ENCODE data around the gene PTGFRN. TPM values are rescaled to one million over a fixed set of nuclear protein-coding genes. Genes with fewer than 3 reads are reported as not detected.
"Not testable (repeated sequence)": the region's sequence is repeated elsewhere in the genome, so short reads cannot be mapped to it uniquely, and the experiment has no call there.

The PTGFRN gene
- total RNA-seq, 1 experiment from 2014 or later = 35.9 TPM

DNA sequence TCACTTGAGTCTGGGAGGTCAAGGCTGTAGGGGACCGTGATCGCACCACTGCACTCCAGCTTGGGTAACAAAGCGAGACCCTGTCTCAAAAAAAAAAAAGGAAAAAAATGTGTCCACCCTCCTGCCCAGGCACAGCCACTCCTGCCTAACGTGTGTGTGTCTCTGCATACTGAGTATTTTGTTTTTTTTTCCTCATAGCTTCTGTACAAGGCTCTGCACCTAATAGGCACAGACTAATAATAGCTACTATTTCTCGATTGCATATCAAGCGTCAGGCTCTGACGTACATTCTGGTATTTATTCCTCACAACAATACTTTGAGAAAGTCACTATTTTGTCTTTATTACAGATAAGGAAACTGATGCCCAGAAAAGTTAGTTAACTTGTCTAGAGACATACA lies 5.0 kb downstream of the PTGFRN start:
- DNase-seq (ENCODE audit: extremely low read depth, low read depth) = no peak

DNA sequence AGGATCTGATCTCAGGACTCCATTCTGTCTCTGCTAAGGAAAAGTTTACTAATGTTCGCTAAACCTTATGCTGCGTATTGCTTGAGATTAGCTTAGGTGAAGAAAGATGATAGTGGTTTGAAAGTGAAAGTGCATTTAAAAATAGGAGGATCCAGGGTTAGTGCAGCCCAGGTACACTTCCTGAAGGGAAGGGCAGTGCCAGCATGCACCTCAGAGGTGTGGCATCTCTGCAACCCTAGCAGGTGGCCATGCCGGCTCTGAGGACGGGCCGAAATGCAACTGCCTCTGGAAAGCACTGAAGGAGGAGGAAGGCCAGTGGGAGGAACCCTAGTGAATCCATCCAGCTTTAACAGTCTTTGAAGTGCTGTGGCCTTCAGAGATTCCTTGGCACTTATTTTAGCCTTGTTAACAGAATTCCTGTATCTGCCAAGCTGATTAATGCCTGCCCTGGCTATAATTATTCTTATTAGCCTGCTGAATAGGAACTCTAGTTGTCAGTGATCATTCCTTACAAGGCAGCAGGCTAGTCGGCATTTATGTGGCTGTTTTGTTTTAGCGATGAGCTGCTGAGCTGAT lies 5.5 kb downstream of the PTGFRN start:
- no peak for DNase-seq (ENCODE audit: extremely low read depth, low read depth)

DNA sequence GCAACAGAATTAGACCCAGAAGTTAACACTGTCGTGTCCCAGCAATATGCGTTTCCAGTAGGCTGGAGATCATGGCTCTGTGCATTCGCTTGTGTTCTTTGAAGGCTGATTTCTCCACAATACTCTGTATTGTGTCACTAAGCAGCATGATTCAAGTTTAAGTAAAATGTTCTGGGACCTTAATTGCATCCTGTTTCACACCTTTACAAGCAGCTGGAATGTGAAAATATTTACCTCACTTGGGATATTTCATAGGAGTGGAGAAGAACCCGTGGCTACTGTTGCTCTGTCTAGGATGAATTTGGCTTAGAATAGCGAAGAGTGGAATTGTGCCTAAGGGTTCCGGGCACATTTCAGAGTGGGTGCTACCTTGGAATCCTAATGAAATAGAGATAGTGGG lies 6.3 kb downstream of the PTGFRN start:
- DNase-seq (ENCODE audit: extremely low read depth, low read depth) = no peak

DNA sequence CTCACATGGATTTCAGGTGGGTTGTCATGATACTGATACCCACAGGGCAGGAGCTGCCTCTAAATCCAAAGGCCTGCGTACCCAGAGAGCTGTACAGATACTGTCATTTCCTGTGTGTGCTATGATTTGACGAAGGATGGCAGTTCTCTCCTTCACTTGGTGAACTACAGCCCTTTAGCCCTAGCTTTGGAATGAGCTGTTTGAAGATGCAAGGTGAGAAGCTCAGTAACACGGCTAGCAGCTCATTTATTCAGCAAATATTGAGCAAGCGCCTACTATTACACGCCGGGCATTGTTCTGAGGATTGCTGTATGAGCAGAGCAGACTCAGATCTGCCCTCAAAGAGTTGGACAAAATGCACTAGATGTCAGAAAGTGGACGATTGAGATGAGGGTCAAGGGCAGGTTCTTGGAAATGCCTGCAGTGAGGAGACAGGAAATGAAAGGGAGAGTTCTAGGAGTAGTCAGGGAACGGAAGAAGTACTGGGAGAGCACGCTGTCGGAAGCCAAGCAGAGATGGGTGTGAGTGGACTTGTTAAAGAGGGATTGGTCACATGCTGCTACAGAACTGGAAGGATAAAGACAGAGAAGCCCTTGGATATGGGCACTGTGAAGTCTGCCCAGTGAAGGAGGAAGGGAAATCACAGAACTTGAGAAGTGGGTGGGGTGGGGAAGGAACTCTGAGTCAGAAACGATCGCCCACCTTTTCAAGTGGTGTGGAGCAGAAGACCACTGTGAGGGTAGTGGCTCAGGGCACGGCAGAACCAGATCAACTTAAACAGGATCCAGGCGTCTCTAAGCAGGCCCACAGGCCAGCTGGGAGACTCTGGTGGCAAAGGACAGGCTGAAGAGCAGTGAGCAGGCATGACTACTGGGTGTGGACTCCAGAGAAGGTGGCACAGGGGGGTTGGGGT lies 7.1 kb downstream of the PTGFRN start:
- DNase-seq (ENCODE audit: extremely low read depth, low read depth) = no peak

DNA sequence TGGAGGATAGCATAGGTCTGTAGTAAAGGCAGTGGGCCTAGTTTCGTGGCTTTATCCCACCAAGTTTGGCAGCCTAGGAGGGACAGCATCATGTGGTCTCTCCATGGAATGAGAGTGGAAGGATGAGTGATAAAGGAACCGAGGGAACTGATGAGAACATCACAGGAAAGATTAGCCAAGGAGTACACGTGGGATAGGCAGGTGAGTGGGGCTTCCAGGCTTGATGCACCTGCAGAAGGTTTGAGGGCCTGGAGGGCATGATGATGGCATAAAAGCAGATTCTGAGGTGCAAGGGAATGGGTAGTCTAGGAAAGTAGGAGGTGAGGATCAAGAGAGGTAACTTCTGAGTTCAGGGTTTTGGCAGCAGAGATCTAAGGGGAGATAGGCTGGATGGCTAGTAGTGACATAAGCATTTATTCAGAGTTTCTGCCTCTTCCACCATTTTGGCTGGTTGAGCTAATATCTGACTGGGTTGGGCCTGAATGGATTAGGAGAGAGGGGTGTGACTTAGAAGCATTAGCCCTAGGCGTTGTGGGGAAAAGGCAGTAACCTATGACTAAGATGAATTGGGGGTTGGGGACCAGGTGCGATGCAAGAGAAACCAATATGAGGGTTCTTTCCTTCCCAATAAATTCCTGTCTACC lies 9.1 kb downstream of the PTGFRN start:
- DNase-seq (ENCODE audit: extremely low read depth, low read depth) = no peak

DNA sequence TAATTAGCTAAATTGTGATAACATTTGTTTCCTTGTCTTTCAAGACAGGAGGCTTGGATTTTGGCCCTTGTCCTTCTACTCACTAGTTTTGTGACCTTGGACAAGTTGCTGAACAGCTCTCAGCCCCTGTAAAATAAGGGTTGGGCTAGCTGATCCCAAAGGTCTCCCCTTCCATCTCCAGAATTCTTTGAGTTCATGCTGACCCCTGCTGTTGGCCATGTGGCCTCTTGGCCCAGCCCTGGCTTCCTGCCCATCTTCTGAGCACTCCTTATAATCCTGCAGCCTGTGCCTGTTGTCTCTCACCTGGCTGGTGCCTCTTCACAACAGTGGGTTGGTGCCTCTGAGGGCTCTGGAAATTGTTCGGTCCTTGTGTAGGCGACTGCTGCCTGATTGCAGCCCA lies 10.1 kb downstream of the PTGFRN start:
- no peak for DNase-seq (ENCODE audit: extremely low read depth, low read depth)

DNA sequence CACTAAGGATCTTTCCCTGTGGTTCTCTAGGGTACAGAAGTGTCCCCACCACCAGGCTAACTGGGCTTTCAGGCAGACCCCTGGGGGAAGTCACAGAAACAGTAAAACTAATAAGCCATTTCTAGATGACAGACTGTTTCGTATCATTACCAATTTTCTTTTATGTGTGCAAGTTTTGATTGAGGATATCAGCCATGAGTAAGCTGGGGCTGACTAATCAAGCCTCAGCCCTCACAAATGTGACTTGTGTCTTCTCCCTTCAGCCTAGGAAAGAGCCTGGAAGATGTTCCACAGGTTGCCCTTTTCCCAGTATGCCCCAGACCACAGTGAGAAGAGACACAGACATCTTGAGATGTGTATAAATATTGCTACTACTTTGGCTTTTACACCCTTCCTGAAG lies 10.5 kb downstream of the PTGFRN start:
- DNase-seq (ENCODE audit: extremely low read depth, low read depth) = no peak

DNA sequence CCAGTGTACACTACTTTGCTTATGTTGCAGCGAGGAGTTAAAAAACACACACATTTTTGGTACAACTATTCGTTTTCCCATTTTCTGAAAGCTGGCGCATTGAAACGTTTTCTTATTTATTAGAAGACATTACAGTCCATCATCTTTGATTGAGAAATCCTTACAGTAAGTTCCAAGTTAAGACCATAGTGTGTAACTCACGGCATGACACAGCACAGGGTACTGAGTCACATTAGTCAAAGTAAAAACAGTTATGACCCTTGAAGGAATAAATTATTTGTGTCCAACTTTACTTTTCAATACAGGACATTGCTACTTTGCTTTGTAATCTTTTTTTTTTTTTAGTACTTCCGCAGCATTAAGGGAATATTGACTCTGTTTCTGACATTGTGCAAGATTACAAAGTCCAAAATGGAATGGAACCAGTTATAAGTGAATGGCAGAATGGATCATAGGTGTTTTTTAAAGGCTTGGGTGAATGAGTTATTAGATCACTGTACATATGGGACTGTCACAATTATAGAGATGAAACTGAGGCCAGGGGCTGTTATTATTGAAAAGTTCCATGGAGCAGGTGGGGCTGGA lies 11.7 kb downstream of the PTGFRN start:
- DNase-seq (ENCODE audit: extremely low read depth, low read depth) = no peak

DNA sequence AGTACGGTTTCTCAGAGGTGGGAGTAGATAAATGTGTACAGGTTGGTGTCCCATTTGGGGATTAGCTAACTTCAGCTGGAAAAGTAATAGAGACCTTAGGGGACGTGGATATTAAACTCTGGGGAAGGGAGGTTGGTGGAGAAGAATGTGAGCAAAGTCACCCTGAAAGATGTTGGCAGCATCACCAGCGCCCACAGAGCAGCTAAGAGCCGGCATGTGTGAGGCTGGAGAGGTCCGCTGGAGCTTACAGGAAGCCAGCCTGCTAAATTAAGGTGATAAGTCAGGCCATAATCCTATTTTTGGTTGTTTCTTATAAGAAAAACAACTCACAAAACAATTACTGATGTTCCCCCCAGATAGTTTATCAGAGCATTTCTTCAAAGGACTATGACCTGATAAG lies 12.2 kb downstream of the PTGFRN start:
- no peak for DNase-seq (ENCODE audit: extremely low read depth, low read depth)

DNA sequence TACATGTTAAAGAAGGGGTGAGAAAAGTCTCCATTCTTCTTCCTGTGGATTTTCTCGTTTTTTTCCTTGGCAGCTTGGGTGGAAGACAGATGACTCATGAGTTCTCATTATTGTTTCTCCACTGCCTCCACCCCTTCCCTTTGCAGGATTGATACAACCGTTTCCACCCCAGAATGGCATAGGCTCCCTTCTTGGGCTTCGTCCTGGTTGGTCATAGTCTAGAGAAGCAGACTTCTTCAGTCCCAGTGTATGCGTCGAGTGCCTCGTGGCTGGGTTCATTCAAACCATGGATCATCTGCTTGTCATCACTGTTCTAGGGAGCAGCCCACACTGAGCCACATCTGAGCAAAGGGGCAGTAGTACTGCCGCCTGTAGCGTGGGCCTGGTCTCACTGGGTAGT lies 13.7 kb downstream of the PTGFRN start:
- no peak for DNase-seq (ENCODE audit: extremely low read depth, low read depth)

DNA sequence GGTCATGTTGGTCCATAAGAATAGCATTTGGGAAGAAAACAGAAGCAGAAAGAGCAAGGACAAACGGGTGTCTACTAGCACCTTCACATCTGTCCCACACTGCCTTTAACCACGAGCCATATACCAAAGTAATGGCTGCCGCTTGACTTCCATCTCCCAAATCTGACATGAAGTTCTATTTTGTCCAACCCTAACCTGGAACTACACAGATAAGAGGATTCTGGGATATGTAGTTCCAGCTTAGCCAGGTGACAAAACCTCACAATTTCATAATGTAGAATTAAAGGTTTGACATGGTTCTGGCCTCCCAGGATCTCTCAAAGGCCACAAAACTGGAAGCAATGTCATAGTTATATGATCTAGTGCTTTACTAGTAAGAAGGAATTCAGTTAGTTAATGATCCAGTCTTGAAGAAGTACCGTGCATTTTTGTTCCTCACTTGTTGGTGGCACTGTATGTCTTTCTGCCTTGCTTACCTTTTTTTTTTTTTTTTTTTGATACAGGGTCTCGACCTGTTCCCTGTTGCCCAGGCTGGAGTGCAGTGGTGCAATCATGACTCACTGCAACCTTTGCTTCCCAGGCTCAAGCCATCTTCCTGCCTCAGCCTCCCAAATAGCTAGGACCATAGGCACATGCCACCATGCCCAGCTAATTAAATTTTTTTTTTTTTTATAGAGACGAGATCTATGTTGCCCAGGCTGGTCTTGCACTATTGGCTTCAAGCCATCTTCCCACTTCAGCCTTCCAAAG lies 17.5 kb downstream of the PTGFRN start:
- DNase-seq (ENCODE audit: extremely low read depth, low read depth) = no peak

DNA sequence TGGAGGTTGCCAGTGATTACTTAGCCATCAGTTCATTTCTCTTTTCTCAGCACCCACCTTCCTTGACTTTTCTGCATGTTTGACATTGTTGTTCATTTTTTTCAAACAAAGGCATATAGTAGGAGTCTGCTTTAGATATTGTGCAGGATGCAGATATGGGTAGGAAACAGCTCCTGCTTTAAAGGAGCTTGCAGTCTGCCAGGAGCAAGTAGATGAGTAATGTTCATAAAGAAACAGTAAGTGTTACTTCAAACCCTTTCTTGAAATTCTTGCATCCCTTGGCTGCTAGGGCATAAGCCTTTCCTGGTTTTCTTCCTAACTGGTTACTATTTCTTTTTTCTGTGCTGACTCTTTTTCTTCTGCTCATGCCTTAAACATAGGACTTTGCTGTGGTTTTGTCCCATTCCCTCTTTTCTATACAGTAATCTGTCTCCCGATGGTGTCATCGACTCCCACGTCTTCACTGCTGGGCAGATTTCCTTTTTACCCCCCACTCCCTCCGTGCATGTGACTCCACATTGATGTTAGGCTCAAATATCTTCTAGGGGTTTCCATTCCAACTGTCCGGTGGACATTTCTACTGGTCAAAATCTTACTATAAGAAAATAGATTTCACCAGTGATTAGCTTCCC lies 20.4 kb downstream of the PTGFRN start:
- no peak for DNase-seq (ENCODE audit: extremely low read depth, low read depth)

DNA sequence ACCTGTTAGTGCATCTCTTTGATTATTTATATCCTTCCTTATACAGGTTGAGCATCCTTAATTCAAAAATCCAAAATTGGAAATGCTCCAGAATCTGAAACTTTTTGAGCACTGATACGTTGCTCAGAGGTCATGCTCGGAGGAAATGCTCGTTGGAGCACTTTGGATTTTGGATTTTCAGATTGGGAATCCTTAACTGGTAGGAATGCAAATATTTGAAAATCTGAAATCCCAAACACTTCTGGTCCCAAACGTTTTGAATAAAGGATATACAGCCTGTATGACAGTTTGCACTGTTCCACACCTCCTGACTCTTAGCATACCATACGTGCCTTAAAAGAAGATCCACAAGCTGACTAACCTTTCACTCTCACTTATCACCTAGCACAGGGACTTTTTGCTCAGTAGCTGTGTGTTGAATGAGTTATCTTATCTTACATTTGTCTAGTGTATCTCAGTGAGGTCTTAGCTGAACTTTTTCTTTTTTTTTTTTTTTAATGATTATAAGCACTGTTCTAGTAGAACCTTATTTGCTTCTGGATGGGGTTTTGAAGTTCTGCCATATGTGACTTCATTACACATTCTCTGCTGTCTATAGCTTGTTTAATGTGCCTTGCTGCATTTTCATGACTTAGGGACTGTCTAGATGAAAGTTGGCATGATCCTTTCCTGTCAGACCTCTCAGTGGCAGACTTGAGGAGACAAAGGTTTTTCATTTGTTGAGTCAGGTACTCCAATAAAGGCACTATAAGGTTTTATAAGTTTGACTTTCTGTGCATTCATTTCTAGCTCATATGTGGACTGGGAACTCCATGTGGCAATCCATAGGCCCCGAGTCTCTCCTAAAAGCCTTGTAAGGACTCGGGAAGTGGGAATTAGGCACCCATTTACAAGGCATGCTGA lies 21.6 kb downstream of the PTGFRN start:
- DNase-seq (ENCODE audit: extremely low read depth, low read depth) = no peak

DNA sequence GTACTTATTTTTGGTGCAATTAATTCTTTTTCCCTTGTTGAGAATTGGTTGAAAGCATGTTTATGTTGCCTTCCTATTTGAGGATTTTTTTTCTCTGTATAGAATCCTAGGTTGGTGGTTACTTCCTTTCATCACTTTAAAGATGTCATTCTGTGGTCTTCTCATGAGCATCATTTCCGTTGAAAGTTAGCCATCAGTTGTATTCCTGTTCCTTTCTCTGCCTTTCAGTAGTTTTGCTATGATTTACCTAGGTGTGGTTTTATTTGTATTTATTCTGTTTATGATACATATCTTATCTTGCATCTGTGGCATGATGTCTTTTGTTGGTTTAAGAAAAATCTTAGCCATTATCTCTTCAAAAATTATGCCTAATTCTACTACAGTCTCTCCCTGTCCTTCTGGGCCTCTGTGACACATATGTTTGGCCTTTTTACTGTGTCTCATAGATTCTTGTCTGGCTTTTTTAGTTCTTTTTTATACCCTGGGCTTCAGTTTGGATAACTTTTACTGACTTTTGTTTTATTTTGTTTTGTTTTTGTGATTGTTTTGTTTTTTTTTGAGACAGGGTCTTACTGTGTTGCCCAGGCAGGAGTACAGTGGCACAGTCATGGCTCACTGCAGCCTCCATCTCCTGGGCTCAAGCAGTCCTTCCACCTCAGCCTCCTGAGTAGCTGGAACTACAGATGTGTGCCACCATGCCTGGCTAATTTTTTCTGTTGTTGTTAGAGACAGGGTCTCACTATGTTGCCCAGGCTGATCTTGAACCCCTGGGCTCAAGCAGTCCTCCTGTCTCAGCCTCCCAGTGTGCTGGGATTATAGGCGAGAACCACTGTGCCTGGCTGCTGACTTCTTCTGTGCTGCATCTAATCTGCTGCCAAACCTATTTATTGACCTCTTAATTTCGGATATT lies 24.1 kb downstream of the PTGFRN start:
- DNase-seq (ENCODE audit: extremely low read depth, low read depth) = no peak

DNA sequence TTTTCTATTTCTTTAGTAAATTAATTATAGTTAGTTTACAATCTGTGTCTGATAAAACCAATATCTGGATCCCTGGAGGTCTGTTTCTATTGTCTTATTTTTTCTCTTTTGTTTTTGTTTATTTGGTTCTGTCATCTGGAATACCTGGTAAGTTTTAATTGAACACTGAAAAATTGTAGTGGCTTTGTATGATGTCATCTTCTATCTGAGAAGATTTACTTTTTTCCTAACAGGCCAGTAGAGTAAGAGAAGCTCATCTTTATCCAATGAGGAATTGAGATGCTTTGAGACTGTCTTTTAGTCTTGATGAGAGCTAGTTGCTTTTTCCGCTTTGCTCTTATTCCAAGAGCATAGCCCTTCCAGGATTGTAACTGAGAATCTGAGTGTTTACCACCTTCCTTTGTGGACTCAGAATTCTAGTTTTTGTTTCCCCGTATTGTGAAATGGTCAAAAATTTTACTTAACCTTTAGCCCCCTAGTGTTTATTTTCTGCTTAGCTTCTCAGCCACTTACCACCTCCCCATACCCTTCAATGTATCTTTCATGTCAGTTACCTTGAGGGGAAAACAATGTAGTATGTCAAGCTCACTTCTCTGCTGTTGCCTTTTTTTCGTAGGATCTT lies 25.0 kb downstream of the PTGFRN start:
- DNase-seq (ENCODE audit: extremely low read depth, low read depth) = no peak

DNA sequence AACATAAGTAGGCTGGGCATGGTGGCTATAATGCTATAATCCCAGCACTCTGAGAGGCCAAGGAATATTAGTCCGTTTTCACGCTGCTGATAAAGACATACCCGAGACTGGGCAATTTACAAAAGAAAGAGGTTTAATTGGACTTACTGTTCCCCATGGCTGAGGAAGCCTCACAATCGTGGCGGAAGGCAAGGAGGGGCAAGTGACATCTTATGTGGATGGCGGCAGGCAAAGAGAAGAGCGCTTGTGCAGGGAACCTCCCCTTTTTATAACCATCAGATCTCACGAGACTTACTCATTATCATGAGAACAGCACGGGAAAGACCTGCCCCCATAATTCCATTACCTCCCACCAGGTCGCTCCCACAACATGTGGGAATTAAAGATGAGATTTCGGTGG lies 28.5 kb downstream of the PTGFRN start:
- no peak for DNase-seq (ENCODE audit: extremely low read depth, low read depth)

DNA sequence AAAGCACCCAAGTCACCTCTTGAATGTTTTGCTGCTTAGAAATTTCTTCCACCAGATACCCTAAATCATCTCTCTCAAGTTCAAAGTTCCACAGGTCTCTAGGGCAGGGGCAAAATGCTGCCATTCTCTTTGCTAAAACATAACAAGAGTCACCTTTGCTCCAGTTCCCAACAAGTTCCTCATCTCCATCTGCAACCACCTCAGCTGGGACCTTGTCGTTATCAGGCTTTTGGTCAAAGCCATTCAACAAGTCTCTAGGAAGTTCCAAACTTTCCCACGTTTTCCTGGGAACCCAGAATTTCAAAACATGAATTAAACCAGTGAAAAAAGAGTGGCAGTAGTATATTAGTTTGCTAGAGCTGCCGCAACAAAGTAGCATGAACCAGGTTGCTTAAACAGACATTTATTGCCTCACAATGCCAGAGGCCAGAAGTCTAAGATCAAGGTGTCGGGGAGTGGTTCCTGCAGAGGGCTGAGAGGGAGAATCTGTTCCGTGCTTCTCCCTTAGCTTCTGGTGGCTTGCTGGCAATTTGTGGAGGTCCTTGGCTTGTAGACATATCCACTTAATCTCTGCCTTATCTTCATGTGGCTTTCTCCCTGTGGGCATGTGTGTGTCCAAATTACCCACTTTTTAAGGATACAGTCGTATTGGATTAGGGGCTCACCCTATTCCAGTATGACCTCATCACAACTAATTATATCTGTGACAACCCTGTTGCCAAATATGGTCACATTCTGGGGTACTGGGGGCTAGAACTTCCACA lies 30.2 kb downstream of the PTGFRN start:
- DNase-seq (ENCODE audit: extremely low read depth, low read depth) = not testable (repeated sequence)

All from NCI-H460 (cell line).